Neural progenitor cell (in vitro differentiated cells): ENCODE results near the gene PDE4A. TPM values are rescaled to one million over a fixed set of nuclear protein-coding genes. Genes with fewer than 3 reads are reported as not detected.
"Not testable (repeated sequence)": the region's sequence is repeated elsewhere in the genome, so short reads cannot be mapped to it uniquely, and the experiment has no call there.

ENCODE experiments used
- DNase-seq: peaks from one replicate; pipeline ENCODE4 v3.0.0-alpha.2; 2016; ENCODE audit warnings: low spot score
- H2AFZ ChIP-seq: fragments of 200-600 bp; sonication (generic); replicated peaks from 2 replicates; pipeline ENCODE4 v1.6.1; 2016; ENCODE audit warnings: antibody characterized with exemption
- H3F3A ChIP-seq: fragments of 200-600 bp; sonication (generic); 2 replicates; pipeline ENCODE4 v1.6.1; 2016; ENCODE audit warnings: antibody characterized with exemption, low read depth
- H3K27ac ChIP-seq: fragments of 200-600 bp; sonication (generic); 2 replicates; pipeline ENCODE4 v1.5.1; 2016; ENCODE audit warnings: mild to moderate bottlenecking
- H3K27me3 ChIP-seq: fragments of 200-600 bp; sonication (generic); 2 replicates; pipeline ENCODE4 v1.6.1; 2016; ENCODE audit warnings: mild to moderate bottlenecking, moderate library complexity
- H3K36me3 ChIP-seq: fragments of 200-600 bp; sonication (generic); 2 replicates; pipeline ENCODE4 v1.5.1; 2016
- H3K4me1 ChIP-seq: fragments of 200-600 bp; sonication (generic); 2 replicates; pipeline ENCODE4 v1.6.1; 2016; ENCODE audit warnings: mixed run types
- H3K4me2 ChIP-seq: fragments of 200-600 bp; sonication (generic); 2 replicates; pipeline ENCODE4 v1.6.1; 2016
- H3K4me3 ChIP-seq: fragments of 200-600 bp; sonication (generic); 2 replicates; pipeline ENCODE4 v1.5.1; 2016
- H3K79me2 ChIP-seq: fragments of 200-600 bp; sonication (generic); 2 replicates; pipeline ENCODE4 v1.6.1; 2016; ENCODE audit warnings: low read depth
- H3K9ac ChIP-seq: fragments of 200-600 bp; sonication (generic); 2 replicates; pipeline ENCODE4 v1.6.1; 2016
- H3K9me3 ChIP-seq: fragments of 200-600 bp; sonication (generic); 2 replicates; pipeline ENCODE4 v1.5.1; 2016; ENCODE audit warnings: low read depth
- H4K20me1 ChIP-seq: fragments of 200-600 bp; sonication (generic); 2 replicates; pipeline ENCODE4 v1.6.1; 2016; ENCODE audit warnings: low read depth
- H3K27ac Mint-ChIP-seq: 3 replicates; pipeline ENCODE4 v1.8.0; 2021; ENCODE audit warnings: mixed read lengths
- H3K27me3 Mint-ChIP-seq: 2 replicates; pipeline ENCODE4 v1.8.0; 2022; ENCODE audit warnings: low read depth, mild to moderate bottlenecking, inconsistent platforms, moderate library complexity, mixed read lengths; ENCODE audit not compliant: insufficient read depth
- H3K36me3 Mint-ChIP-seq: 3 replicates; pipeline ENCODE4 v1.8.0; 2021; ENCODE audit warnings: mixed read lengths
- H3K4me1 Mint-ChIP-seq: 3 replicates; pipeline ENCODE4 v1.8.0; 2021; ENCODE audit warnings: mixed read lengths
- H3K4me3 Mint-ChIP-seq: 3 replicates; pipeline ENCODE4 v1.8.0; 2021; ENCODE audit warnings: mild to moderate bottlenecking, moderate library complexity, mixed read lengths
- H3K9me3 Mint-ChIP-seq: 3 replicates; pipeline ENCODE4 v1.8.0; 2020; ENCODE audit warnings: mixed read lengths
- CTCF ChIP-seq: fragments of 200-600 bp; sonication (generic); IDR thresholded peaks from 2 replicates; pipeline ENCODE4 v1.5.1; 2017; ENCODE audit warnings: antibody characterized with exemption, mild to moderate bottlenecking
- EZH2 ChIP-seq: fragments of 200-600 bp; sonication (generic); IDR thresholded peaks from 2 replicates; pipeline ENCODE4 v1.6.1; 2017; ENCODE audit warnings: antibody characterized with exemption, mild to moderate bottlenecking, moderate library complexity
- EZH2phosphoT487 ChIP-seq: fragments of 200-600 bp; sonication (generic); IDR thresholded peaks from 2 replicates; pipeline ENCODE4 v1.6.1; 2017; ENCODE audit warnings: antibody characterized with exemption
- total RNA-seq: library from RNA; depleted of rRNA; stranded (reverse); fragments of >200 nt; gene quantifications from 2 replicates; pipeline ENCODE4 v1.2.3, GENCODE V29; 2015; ENCODE audit warnings: low replicate concordance

Gene PDE4A
- total RNA-seq, 1 donor from 2014 or later, result 0.37 TPM

- peaks cover 32% of the 10 kb centered on the region for H3K4me1 Mint-ChIP-seq
- H3K4me3 ChIP-seq, result peak overlapping the region; percentile 28
- no peaks in the 10 kb centered on the region for H4K20me1 ChIP-seq
Measured at GRCh38 chr19:10453852-10454251, 33.5 kb downstream of the PDE4A start.

GRCh38 chr19:10454267-10454666, 33.9 kb downstream of the PDE4A start:
- peaks cover 5% of the 10 kb centered on the region for H3K27me3 Mint-ChIP-seq
- Histone ChIP-seq H3K4me3 (peak overlapping the region; percentile 28), H3F3A (no peaks in the 10 kb centered on the region), H2AFZ (peak overlapping the region; percentile 43), H3K9ac (no peak overlapping the region), H3K27ac (no peak overlapping the region), H3K4me2 (peak overlapping the region; percentile 66), H3K9me3 (no peaks in the 10 kb centered on the region), H3K27me3 (no peaks in the 10 kb centered on the region), H3K79me2 (no peaks in the 10 kb centered on the region), H3K36me3 (no peaks in the 10 kb centered on the region), H4K20me1 (no peaks in the 10 kb centered on the region), H3K4me1 (peaks cover 19% of the 10 kb centered on the region)
- peaks cover 2% of the 10 kb centered on the region for H3K36me3 Mint-ChIP-seq
- H3K4me3 Mint-ChIP-seq, result no peak overlapping the region
- TF ChIP-seq EZH2phosphoT487 (no peak), EZH2 (no peak), CTCF (no peak)
- peaks cover 32% of the 10 kb centered on the region for H3K4me1 Mint-ChIP-seq
- no peaks in the 10 kb centered on the region for H3K9me3 Mint-ChIP-seq
- peak; percentile 93 for DNase-seq
- H3K27ac Mint-ChIP-seq, result no peak overlapping the region

More at GRCh38 chr19:10453852-10454251, 33.5 kb downstream of the PDE4A start:
- Histone ChIP-seq H3K79me2 (no peaks in the 10 kb centered on the region), H3K36me3 (no peaks in the 10 kb centered on the region), H2AFZ (peak overlapping the region; percentile 43), H3K4me1 (peaks cover 19% of the 10 kb centered on the region), H3F3A (no peaks in the 10 kb centered on the region), H3K9me3 (no peaks in the 10 kb centered on the region), H3K4me2 (peak overlapping the region; percentile 66), H3K27ac (no peak overlapping the region), H3K9ac (no peak overlapping the region), H3K27me3 (no peaks in the 10 kb centered on the region)
- DNase-seq, result no peak
- H3K4me3 Mint-ChIP-seq, result peak overlapping the region; percentile 61
- peaks cover 5% of the 10 kb centered on the region for H3K27me3 Mint-ChIP-seq
- peaks cover 2% of the 10 kb centered on the region for H3K36me3 Mint-ChIP-seq
- no peak for TF ChIP-seq EZH2
- no peak for TF ChIP-seq CTCF
- no peak for TF ChIP-seq EZH2phosphoT487
- H3K27ac Mint-ChIP-seq, result peak overlapping the region; percentile 38
- no peaks in the 10 kb centered on the region for H3K9me3 Mint-ChIP-seq

GRCh38 chr19:10458733-10459132, 38.4 kb downstream of the PDE4A start:
- not testable (repeated sequence) for H3K79me2 ChIP-seq, DNase-seq, H3K4me3 Mint-ChIP-seq, H3K27ac Mint-ChIP-seq, H3K36me3 Mint-ChIP-seq, H3K4me2 ChIP-seq, H3K27me3 Mint-ChIP-seq, H3K9ac ChIP-seq, H4K20me1 ChIP-seq, H2AFZ ChIP-seq, H3K36me3 ChIP-seq, H3F3A ChIP-seq, H3K9me3 Mint-ChIP-seq, H3K9me3 ChIP-seq, H3K27ac ChIP-seq, H3K4me3 ChIP-seq
- peaks cover 11% of the 10 kb centered on the region for H3K27me3 ChIP-seq
- H3K4me1 Mint-ChIP-seq, result peaks cover 23% of the 10 kb centered on the region
- H3K4me1 ChIP-seq, result peaks cover 13% of the 10 kb centered on the region

GRCh38 chr19:10460714-10461046, 40.3 kb downstream of the PDE4A start:
- Histone ChIP-seq H3K4me2 (no peak overlapping the region), H3K4me1 (peaks cover 3% of the 10 kb centered on the region), H3K79me2 (no peaks in the 10 kb centered on the region), H3K27me3 (peaks cover 11% of the 10 kb centered on the region), H3F3A (peaks cover 6% of the 10 kb centered on the region), H4K20me1 (no peaks in the 10 kb centered on the region), H3K9ac (no peak overlapping the region), H3K9me3 (no peaks in the 10 kb centered on the region), H3K27ac (no peak overlapping the region), H3K4me3 (no peak overlapping the region), H2AFZ (no peak overlapping the region), H3K36me3 (no peaks in the 10 kb centered on the region)
- Mint-ChIP-seq H3K4me3 (peak overlapping the region; percentile 70), H3K9me3 (no peaks in the 10 kb centered on the region), H3K27me3 (no peaks in the 10 kb centered on the region), H3K27ac (no peak overlapping the region), H3K4me1 (peaks cover 11% of the 10 kb centered on the region), H3K36me3 (peaks cover 1% of the 10 kb centered on the region)
- DNase-seq, result no peak
- TF ChIP-seq EZH2phosphoT487, result no peak
- no peak for TF ChIP-seq EZH2
- TF ChIP-seq CTCF, result no peak
